ENCODE data around the gene KASH5.
A peak's percentile ranks its signal among the peaks of the same experiment; 100 is the strongest.

KASH5 gene

DNA sequence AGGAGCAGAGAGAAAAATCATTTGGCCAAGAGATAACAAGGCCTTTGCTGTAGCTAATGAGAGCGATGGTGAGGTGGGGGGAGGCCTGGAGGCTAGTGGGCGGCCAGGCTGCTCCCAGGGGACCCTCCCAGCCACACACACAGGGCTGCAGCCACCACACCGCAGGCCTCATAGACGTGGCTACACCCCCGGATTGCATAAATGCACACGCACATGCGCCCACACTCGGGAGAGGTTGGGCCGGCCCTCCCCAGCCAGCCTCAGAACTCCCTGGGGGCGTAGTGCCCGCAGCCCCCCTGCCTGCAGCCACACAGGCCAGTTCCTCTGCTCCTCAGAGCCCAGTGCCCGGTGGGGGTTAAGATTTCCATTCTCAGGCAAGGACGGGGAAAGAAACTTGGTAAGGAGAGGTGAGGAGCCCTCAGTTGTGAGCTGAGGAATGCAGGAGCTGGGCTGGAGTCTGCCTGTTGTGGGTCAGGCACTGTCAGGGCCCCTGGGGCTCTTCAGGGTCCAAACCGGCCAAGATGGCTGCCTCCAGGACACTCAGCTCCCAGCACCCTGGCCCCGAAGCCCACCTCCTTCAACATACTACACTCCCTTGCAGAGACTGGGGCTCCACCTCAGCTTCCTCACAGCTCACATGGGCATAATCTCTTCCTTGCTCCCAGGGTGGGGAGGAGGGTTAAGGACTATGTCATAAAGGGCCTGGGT is 27.2 kb downstream of the KASH5 start:
- Mint-ChIP-seq H3K27ac (no peak overlapping the region), H3K27me3 (ENCODE audit: low read depth) (peaks cover 32% of the 10 kb centered on the region), H3K4me1 (ENCODE audit: low read depth) (peaks cover 15% of the 10 kb centered on the region), H3K36me3 (ENCODE audit: low read depth) (peaks cover 1% of the 10 kb centered on the region), H3K9me3 (no peaks in the 10 kb centered on the region), H3K4me3 (no peak overlapping the region)
- DNase-seq (ENCODE audit: low spot score) = no peak

- Mint-ChIP-seq H3K9me3 (no peaks in the 10 kb centered on the region), H3K4me1 (ENCODE audit: low read depth) (peaks cover 15% of the 10 kb centered on the region)
Observed at GRCh38 chr19:49415810-49416200, 27.8 kb downstream of the KASH5 start.

GRCh38 chr19:49417088-49417487 is 29.0 kb downstream of the KASH5 start:
- Mint-ChIP-seq H3K27me3 (ENCODE audit: low read depth) (peaks cover 49% of the 10 kb centered on the region), H3K36me3 (ENCODE audit: low read depth) (peaks cover 4% of the 10 kb centered on the region), H3K4me1 (ENCODE audit: low read depth) (peaks cover 9% of the 10 kb centered on the region), H3K4me3 (no peak overlapping the region), H3K27ac (no peak overlapping the region), H3K9me3 (no peaks in the 10 kb centered on the region)
- no peak for DNase-seq (ENCODE audit: low spot score)

More at GRCh38 chr19:49415810-49416200, 27.8 kb downstream of the KASH5 start:
- H3K27ac Mint-ChIP-seq = peak overlapping the region; percentile 5
- no peak overlapping the region for H3K4me3 Mint-ChIP-seq
- H3K36me3 Mint-ChIP-seq (ENCODE audit: low read depth) = peaks cover 1% of the 10 kb centered on the region
- no peak for DNase-seq (ENCODE audit: low spot score)
- peaks cover 38% of the 10 kb centered on the region for H3K27me3 Mint-ChIP-seq (ENCODE audit: low read depth)

GRCh38 chr19:49418511-49418910 is 30.5 kb downstream of the KASH5 start:
- no peak overlapping the region for H3K4me3 Mint-ChIP-seq
- no peak for DNase-seq (ENCODE audit: low spot score)
- H3K36me3 Mint-ChIP-seq (ENCODE audit: low read depth) = peaks cover 4% of the 10 kb centered on the region
- no peaks in the 10 kb centered on the region for H3K9me3 Mint-ChIP-seq
- peaks cover 14% of the 10 kb centered on the region for H3K4me1 Mint-ChIP-seq (ENCODE audit: low read depth)
- H3K27me3 Mint-ChIP-seq (ENCODE audit: low read depth) = peaks cover 55% of the 10 kb centered on the region
- no peak overlapping the region for H3K27ac Mint-ChIP-seq

DNA sequence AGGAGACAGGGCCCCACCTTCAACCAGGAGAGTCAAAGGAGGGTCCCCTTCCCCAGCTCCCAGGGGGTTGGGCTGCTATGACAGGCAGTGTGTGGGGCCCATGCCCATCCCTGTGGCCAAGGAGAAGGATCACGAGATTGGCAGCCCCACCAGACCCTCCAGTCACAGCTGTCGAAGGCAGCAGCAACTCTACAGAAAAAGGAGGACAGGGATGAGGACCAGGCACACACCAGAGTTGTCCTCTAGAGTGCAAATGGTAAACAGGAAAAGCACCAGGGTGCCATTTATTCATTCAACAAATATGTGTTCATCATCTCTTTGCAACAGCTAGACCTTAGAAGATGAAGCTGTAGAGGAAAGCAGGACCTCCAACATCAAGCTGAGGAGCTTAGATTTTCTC is 31.1 kb downstream of the KASH5 start:
- peaks cover 62% of the 10 kb centered on the region for H3K27me3 Mint-ChIP-seq (ENCODE audit: low read depth)
- peaks cover 4% of the 10 kb centered on the region for H3K36me3 Mint-ChIP-seq (ENCODE audit: low read depth)
- no peak for DNase-seq (ENCODE audit: low spot score)
- no peaks in the 10 kb centered on the region for H3K9me3 Mint-ChIP-seq
- H3K4me1 Mint-ChIP-seq (ENCODE audit: low read depth) = peaks cover 21% of the 10 kb centered on the region
- H3K4me3 Mint-ChIP-seq = no peak overlapping the region
- H3K27ac Mint-ChIP-seq = no peak overlapping the region

- Mint-ChIP-seq H3K4me1 (ENCODE audit: low read depth) (peaks cover 26% of the 10 kb centered on the region), H3K27ac (no peak overlapping the region), H3K4me3 (peak overlapping the region; percentile 27), H3K9me3 (no peaks in the 10 kb centered on the region), H3K27me3 (ENCODE audit: low read depth) (peaks cover 72% of the 10 kb centered on the region), H3K36me3 (ENCODE audit: low read depth) (peaks cover 4% of the 10 kb centered on the region)
- no peak for DNase-seq (ENCODE audit: low spot score)
Observed at GRCh38 chr19:49420227-49420626, 32.2 kb downstream of the KASH5 start.

GRCh38 chr19:49421039-49421877 is 33.2 kb downstream of the KASH5 start:
- Mint-ChIP-seq H3K9me3 (no peaks in the 10 kb centered on the region), H3K36me3 (ENCODE audit: low read depth) (peaks cover 4% of the 10 kb centered on the region), H3K27me3 (ENCODE audit: low read depth) (peaks cover 81% of the 10 kb centered on the region), H3K27ac (peak overlapping the region; percentile 46), H3K4me3 (peak overlapping the region; percentile 60), H3K4me1 (ENCODE audit: low read depth) (peaks cover 27% of the 10 kb centered on the region)
- DNase-seq (ENCODE audit: low spot score) = peak; percentile 58

DNA sequence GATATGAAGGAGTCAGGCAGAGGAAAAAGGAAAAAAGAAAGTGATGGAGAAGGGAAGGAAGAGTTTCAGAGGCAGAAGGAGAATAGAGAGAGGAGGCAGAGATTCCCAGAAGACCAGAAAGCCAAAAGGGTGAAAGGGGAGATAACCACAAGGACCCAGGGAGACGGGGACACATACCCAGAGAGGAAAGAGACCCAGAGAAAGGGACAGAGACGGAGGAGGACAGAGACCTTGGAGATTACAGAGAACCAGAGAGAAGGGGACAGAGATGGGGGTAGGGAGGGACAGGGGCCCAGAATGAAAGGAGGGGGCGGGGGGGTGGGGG is 33.8 kb downstream of the KASH5 start:
- Mint-ChIP-seq H3K27ac (peak overlapping the region; percentile 46), H3K36me3 (ENCODE audit: low read depth) (peaks cover 4% of the 10 kb centered on the region), H3K4me3 (peak overlapping the region; percentile 60), H3K4me1 (ENCODE audit: low read depth) (peaks cover 32% of the 10 kb centered on the region), H3K27me3 (ENCODE audit: low read depth) (peaks cover 86% of the 10 kb centered on the region), H3K9me3 (no peaks in the 10 kb centered on the region)
- DNase-seq (ENCODE audit: low spot score) = no peak

- Mint-ChIP-seq H3K4me1 (ENCODE audit: low read depth) (peaks cover 37% of the 10 kb centered on the region), H3K36me3 (ENCODE audit: low read depth) (peaks cover 4% of the 10 kb centered on the region), H3K4me3 (peak overlapping the region; percentile 77), H3K27me3 (ENCODE audit: low read depth) (peaks cover 92% of the 10 kb centered on the region), H3K9me3 (no peaks in the 10 kb centered on the region), H3K27ac (peak overlapping the region; percentile 8)
- peak; percentile 68 for DNase-seq (ENCODE audit: low spot score)
Observed at GRCh38 chr19:49422407-49423070, 34.5 kb downstream of the KASH5 start.

GRCh38 chr19:49423071-49423984 is 35.3 kb downstream of the KASH5 start, which contains the start of gene PTH2:
TSS of gene PTH2 (minus strand) at chr19:49423441. CDS start at chr19:49423339, 102 bp downstream.
- peak within 1 kb of the TSS; percentile 77 for H3K4me3 Mint-ChIP-seq
- no peaks in the 10 kb centered on the region for H3K9me3 Mint-ChIP-seq
- peaks cover 4% of the 10 kb centered on the region for H3K36me3 Mint-ChIP-seq (ENCODE audit: low read depth)
- peak within 1 kb of the TSS; percentile 8 for H3K27ac Mint-ChIP-seq
- DNase-seq (ENCODE audit: low spot score) = no peak
- H3K27me3 Mint-ChIP-seq (ENCODE audit: low read depth) = peaks cover 91% of the 10 kb centered on the region
- H3K4me1 Mint-ChIP-seq (ENCODE audit: low read depth) = peaks cover 41% of the 10 kb centered on the region

GRCh38 chr19:49423985-49424303 is 35.9 kb downstream of the KASH5 start:
- Mint-ChIP-seq H3K27me3 (ENCODE audit: low read depth) (peaks cover 92% of the 10 kb centered on the region), H3K4me1 (ENCODE audit: low read depth) (peaks cover 43% of the 10 kb centered on the region), H3K36me3 (ENCODE audit: low read depth) (peaks cover 4% of the 10 kb centered on the region), H3K9me3 (no peaks in the 10 kb centered on the region), H3K27ac (peak overlapping the region; percentile 5), H3K4me3 (peak overlapping the region; percentile 73)
- no peak for DNase-seq (ENCODE audit: low spot score)

GRCh38 chr19:49425178-49425577 is 37.1 kb downstream of the KASH5 start, which contains the start of gene GFY:
TSS of gene GFY (plus strand) at chr19:49425388. CDS start at chr19:49426431, 1,043 bp downstream.
- Mint-ChIP-seq H3K4me1 (ENCODE audit: low read depth) (peaks cover 43% of the 10 kb centered on the region), H3K27ac (no peak within 1 kb of the TSS), H3K27me3 (ENCODE audit: low read depth) (peaks cover 91% of the 10 kb centered on the region), H3K4me3 (no peak within 1 kb of the TSS), H3K36me3 (ENCODE audit: low read depth) (peaks cover 3% of the 10 kb centered on the region), H3K9me3 (no peaks in the 10 kb centered on the region)
- DNase-seq (ENCODE audit: low spot score) = no peak

- Mint-ChIP-seq H3K27ac (no peak overlapping the region), H3K4me3 (no peak overlapping the region), H3K4me1 (ENCODE audit: low read depth) (peaks cover 46% of the 10 kb centered on the region), H3K36me3 (ENCODE audit: low read depth) (peaks cover 3% of the 10 kb centered on the region), H3K9me3 (no peaks in the 10 kb centered on the region), H3K27me3 (ENCODE audit: low read depth) (peaks cover 88% of the 10 kb centered on the region)
- DNase-seq (ENCODE audit: low spot score) = no peak
Observed at GRCh38 chr19:49425922-49426592, 38.0 kb downstream of the KASH5 start.

All from T-helper 2 cell treated with Interferon-gamma antibody and Interleukin-4, amounts not matched to agents 5 μg/mL and 100 μg/mL, for 36 hours (primary cell).